Erythroblast (primary cell): ENCODE results near the gene ZNF587.

Experiments used
- GATA1 ChIP-seq: IDR thresholded peaks from 2 replicates; pipeline ENCODE4 v1.6.1; 2011; ENCODE audit warnings: low read depth, mild to moderate bottlenecking, control low read depth, low read length, moderate library complexity
- POLR2A ChIP-seq: IDR thresholded peaks from 2 replicates; pipeline ENCODE4 v1.6.1; 2011; ENCODE audit warnings: mild to moderate bottlenecking, low read length

DNA sequence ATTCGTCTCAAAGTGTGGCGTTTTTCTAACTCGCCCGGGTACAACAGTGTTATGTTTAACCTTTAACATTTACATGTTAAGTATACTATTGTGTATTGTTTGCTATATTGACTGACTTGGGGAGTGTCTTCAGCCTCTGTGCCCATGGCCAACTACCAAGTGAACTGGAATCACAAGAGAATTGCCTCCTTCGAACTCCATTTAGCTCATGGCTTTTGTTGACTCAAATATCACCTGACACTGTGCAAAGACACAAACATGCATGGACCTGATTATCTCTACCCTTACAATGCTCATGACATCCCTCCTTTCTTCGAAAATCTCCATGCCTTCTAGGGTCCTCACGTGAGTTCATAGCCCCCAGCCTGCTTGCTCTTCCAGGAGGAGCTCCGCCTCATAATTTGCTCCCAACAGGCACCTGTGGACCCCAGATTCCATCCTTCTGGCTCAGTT is 38.5 kb downstream of the ZNF587 start:
- TF ChIP-seq POLR2A (no peak), GATA1 (no peak)
